Dermis lymphatic vessel endothelial cell (primary cell): ENCODE measurements around the gene SELENOM. TPM values are rescaled to one million over a fixed set of nuclear protein-coding genes. Genes with fewer than 3 reads are reported as not detected.

Experiments used
- total RNA-seq: library from RNA; depleted of rRNA; stranded (reverse); fragments of >200 nt; gene quantifications from 2 replicates; pipeline ENCODE4 v1.2.1, GENCODE V29; 2014

Gene SELENOM
- 15.4 and 19.6 TPM in 2 replicates for total RNA-seq

GRCh38 chr22:31107178-31107893 lies at the start of gene SELENOM:
SELENOM (minus strand) TSS chr22:31107568; CDS start chr22:31107505, 63 bp downstream.

GRCh38 chr22:31139866-31140716 lies 32.7 kb upstream of the SELENOM start, which contains the start of gene PLA2G3:
PLA2G3 (minus strand) TSS chr22:31140508; CDS start chr22:31140354, 154 bp downstream.

GRCh38 chr22:31122532-31123291 lies 15.3 kb upstream of the SELENOM start, which contains the start of gene INPP5J:
INPP5J (plus strand) TSS chr22:31122966; CDS start chr22:31123015, 49 bp downstream.

GRCh38 chr22:31080848-31081649 lies 26.3 kb downstream of the SELENOM start, which contains the start of gene SMTN:
SMTN (plus strand) TSS chr22:31081318; CDS start chr22:31083259, 1,941 bp downstream.

Other genes starting within 250 kb of the SELENOM start
- gene MORC2, start 138.8 kb downstream of the SELENOM start, total RNA-seq: 12.0 and 13.6 TPM in 2 replicates
- 41.9 and 46.4 TPM in 2 replicates for gene TUG1, start 138.3 kb downstream of the SELENOM start, total RNA-seq
- gene SMTN, start 26.2 kb downstream of the SELENOM start, total RNA-seq: 237 and 292 TPM in 2 replicates
- 0.09 and 0.11 TPM in 2 replicates for gene INPP5J, start 15.4 kb upstream of the SELENOM start, total RNA-seq
- not detected in 2 replicates for gene PLA2G3, start 32.9 kb upstream of the SELENOM start, total RNA-seq
- 35.7 and 39.4 TPM in 2 replicates for gene RNF185, start 52.6 kb upstream of the SELENOM start, total RNA-seq
- gene LIMK2, start 104.7 kb upstream of the SELENOM start, total RNA-seq: 57.2 and 92.9 TPM in 2 replicates
- 30.1 and 38.1 TPM in 2 replicates for gene PIK3IP1, start 184.9 kb upstream of the SELENOM start, total RNA-seq
- 9.6 and 15.5 TPM in 2 replicates for gene PATZ1, start 238.8 kb upstream of the SELENOM start, total RNA-seq